WI38 (cell line): ENCODE results near the gene ATP6V1B1.

ENCODE experiments used
- H3K4me3 ChIP-seq: 2 replicates; pipeline ENCODE4 v1.5.1; 2011; ENCODE audit warnings: low read depth, mild to moderate bottlenecking, control low read depth, low read length
- TF ChIP-seq, protein P1 (sequence below): IDR thresholded peaks from 2 replicates; pipeline ENCODE4 v1.5.1; 2012; ENCODE audit warnings: low read depth, mild to moderate bottlenecking, control low read depth, low read length

ATP6V1B1 gene

DNA sequence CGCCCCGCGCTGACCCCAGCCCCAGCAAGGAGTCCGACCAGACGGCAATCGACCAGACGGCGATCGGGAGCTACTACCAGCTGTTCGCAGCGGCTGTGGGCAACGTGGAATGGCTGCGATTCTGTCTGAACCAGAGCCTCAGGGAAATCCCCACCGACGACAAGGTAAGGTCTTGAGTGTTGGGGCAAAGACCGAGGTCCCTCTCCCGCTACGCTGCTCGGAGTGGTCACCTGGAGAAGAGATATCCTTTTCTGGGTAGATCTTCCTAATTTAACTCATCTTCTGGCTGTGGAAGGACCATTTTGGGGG lies 43.4 kb downstream of the ATP6V1B1 start:
- H3K4me3 ChIP-seq = peak overlapping the region; percentile 65; the same call in 1 of the 2 replicates
- TF ChIP-seq, protein P1, sequence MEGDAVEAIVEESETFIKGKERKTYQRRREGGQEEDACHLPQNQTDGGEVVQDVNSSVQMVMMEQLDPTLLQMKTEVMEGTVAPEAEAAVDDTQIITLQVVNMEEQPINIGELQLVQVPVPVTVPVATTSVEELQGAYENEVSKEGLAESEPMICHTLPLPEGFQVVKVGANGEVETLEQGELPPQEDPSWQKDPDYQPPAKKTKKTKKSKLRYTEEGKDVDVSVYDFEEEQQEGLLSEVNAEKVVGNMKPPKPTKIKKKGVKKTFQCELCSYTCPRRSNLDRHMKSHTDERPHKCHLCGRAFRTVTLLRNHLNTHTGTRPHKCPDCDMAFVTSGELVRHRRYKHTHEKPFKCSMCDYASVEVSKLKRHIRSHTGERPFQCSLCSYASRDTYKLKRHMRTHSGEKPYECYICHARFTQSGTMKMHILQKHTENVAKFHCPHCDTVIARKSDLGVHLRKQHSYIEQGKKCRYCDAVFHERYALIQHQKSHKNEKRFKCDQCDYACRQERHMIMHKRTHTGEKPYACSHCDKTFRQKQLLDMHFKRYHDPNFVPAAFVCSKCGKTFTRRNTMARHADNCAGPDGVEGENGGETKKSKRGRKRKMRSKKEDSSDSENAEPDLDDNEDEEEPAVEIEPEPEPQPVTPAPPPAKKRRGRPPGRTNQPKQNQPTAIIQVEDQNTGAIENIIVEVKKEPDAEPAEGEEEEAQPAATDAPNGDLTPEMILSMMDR = no peak

DNA sequence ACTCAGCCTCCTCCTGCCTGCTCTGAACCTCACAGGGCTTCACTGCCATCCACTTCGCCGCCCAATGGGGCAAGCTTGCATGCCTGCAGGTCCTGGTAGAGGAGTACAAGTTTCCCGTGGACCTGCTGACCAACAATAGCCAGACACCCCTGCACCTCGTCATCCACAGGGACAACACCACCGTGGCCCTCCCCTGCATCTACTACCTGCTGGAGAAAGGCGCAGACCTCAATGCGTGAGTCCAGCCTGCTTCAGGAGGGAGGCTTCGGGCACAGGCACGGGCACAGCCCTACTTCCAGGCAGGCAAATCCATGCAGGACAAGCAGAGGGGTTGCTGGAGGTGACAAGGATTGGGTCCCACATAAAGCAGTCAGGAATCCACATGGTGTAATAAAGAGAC lies 43.9 kb downstream of the ATP6V1B1 start:
- TF ChIP-seq, protein P1 = no peak
- no peak overlapping the region for H3K4me3 ChIP-seq

DNA sequence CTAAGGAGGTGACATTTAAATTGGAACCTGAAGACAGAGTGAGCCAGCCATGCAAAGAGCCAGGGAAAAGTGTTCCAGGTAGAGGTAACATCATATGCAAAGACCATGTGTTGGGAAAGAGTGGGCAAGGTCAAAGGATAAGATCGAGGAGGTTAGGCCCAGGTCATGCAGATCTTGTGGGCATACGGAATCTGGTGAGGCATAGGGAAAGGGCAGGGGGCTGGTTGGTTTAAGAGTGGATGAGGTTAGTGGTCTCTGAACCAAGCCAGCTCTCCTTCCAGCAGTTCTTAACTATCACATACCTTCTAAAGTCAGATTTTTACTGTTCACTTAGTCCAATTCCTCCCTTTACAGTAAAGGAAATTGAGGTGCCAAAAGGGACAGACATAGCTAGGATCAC lies 45.7 kb downstream of the ATP6V1B1 start:
- TF ChIP-seq, protein P1 = no peak
- no peak overlapping the region for H3K4me3 ChIP-seq

DNA sequence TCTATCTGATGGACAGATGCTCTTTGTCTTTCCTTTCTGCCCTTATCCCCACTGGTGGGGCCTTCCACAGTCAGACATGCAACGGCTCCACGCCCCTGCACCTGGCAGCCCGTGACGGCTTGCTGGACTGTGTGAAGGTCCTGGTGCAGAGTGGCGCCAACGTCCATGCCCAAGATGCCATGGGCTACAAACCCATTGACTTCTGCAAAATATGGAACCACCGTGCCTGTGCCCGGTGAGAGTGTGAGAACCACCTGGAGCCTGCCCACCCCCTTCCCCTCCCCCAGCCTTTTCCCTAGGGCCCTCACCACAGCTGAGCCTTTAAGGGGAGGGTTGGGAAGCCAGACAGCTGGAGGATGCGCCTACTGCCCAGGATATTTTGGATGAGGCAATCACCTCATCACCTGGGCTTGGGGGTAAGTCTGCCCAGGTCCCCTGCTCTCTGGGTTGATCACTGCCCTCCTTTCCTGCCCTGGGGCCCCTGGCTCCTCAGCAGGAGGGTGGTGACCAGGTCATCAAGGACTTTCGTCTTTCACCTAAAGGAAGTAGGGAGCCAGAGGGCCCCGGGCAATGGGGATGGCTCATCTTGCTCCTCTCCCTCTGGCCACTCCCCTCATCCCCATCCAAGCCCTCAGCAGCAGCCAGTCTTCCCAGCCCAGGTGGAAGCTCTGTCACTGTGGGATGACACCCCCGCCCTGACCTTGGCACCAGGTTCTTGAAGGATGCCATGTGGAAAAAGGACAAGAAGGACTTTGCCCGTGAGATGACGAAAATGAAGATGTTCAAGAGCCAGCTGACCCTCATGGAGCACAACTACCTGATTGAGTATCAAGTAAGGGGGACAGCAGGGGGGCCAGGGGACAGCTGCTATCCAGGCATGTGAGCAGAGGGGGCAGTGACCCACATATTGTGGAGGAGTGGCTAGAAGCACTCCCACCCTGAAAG lies 46.4 kb downstream of the ATP6V1B1 start:
- TF ChIP-seq, protein P1 = no peak
- no peak overlapping the region for H3K4me3 ChIP-seq

DNA sequence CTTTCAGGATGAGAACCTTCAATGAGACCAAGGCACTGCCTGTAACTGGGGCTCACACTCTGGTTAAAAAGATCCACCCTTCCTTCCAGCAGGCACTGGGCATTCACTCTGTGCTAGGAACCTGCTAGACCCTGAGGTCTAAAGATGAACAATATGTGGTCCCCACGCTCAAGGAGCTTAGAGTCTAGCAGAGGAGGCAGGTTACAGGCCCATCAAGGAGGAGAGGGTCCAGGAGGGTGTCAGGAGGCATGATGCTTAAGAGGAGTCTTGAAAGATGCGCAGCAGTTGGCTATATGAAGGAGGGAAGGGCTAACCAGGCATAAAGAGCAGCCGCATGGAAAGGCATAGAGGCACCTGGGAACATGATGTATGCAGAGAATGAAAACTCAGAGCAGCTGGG lies 47.3 kb downstream of the ATP6V1B1 start:
- no peak overlapping the region for H3K4me3 ChIP-seq
- TF ChIP-seq, protein P1 = no peak

DNA sequence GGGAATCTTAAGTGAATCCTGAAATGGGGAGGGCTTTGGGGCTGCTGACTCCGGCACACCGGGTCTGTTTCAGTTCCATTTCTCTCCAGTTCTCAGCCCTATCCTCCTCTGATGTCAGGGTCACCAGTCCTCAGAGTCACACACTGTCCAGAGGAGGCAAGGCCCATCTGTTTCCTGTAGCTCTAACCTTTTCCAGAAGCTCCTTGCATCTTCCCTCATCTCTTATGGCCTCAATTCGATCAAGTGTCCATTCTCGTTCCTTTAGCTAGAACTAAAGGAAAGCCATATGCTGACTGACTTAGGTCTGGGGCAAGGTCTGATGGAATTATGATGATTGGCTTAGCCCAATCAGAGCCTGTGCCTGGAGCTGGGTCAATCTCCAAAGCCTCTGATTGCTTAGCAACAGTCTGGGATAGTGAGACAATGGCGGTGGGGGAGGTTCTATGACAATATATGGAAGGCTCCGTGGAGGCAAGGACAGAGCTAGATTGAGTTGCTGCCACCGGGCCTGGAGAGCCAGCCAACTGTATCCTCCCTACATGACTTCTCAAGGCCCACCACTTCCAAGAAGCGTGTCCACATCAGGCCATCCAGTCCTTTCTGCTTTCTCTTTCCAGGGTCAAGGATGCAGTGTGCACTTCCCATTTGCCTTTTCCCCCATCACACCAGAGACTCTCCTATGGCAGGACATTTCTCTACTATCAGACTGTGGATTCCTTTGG lies 48.0 kb downstream of the ATP6V1B1 start:
- TF ChIP-seq, protein P1 = no peak
- no peak overlapping the region for H3K4me3 ChIP-seq

DNA sequence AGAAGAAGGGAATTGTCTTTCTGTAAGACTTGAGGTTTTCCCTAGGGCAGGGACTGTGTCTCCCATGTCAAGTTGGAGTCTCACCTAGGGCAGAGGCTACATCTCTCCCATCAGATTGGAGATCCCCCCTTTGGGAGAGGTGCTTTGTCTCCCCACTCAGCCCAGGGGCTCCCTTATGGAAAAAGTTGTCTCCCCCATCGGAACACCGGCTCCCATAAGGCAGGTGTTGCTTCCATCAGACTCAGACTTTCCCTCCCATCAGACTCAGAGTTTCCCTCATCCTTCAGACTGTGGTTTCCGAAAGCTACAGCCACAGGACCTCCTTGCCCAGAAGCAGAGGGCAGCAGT lies 48.5 kb downstream of the ATP6V1B1 start:
- TF ChIP-seq, protein P1 = no peak

More for the DNA sequence above, 48.5 kb downstream of the ATP6V1B1 start:
- no peak overlapping the region for H3K4me3 ChIP-seq
